Measurements from ENCODE around the gene KLHL17.

DNA sequence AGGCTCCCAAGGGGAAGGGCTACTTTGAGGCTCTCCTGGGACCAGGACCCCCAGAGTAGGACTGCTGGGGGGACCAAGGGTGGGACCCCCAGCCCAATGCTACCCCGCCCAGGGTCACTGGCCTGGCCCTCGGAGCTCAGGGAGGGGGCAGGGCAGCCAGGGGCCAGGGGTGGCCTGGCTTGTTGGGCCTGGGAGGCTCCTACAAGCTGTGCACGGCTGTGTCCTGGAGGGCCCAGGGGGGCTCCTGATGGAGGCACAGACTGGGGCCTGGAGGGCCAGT, 37.3 kb downstream of the KLHL17 start:
- TF ChIP-seq TAF1 (IDR thresholded peaks at IDR 0.05; ENCODE audit: low read depth) (no peak), CEBPB (IDR thresholded peaks at IDR 0.05) (no peak), REST (IDR thresholded peaks at IDR 0.05; ENCODE audit: low read depth) (no peak), MAX (IDR thresholded peaks at IDR 0.05) (no peak), RAD21 (IDR thresholded peaks at IDR 0.05; ENCODE audit: low read depth) (no peak), YY1 (IDR thresholded peaks at IDR 0.05; ENCODE audit: low read depth) (no peak), EP300 (IDR thresholded peaks at IDR 0.05; ENCODE audit: borderline replicate concordance) (no peak), FOXM1 (IDR thresholded peaks at IDR 0.05; ENCODE audit: borderline replicate concordance, low read depth) (no peak), TCF12 (IDR thresholded peaks at IDR 0.05; ENCODE audit: low read depth) (no peak), TEAD4 (IDR thresholded peaks at IDR 0.05) (no peak), USF1 (IDR thresholded peaks at IDR 0.05) (no peak), CREB1 (IDR thresholded peaks at IDR 0.05; ENCODE audit: low read depth) (no peak), NFIC (IDR thresholded peaks at IDR 0.05) (no peak)

All from Ishikawa (cell line).